CD14-positive monocyte (primary cell): ENCODE results near the gene ACTG1. TPM values are rescaled to one million over a fixed set of nuclear protein-coding genes. Genes with fewer than 3 reads are reported as not detected.
A peak's percentile ranks its signal among the peaks of the same experiment; 100 is the strongest.

Experiments used
- DNase-seq, 3 donors: peaks; one replicate each; pipeline ENCODE4 v3.0.0-alpha.2; 2011 to 2022
- H2AFZ ChIP-seq: 2 replicates; pipeline ENCODE4 v1.6.0; 2012; ENCODE audit warnings: mild to moderate bottlenecking, low read depth, low read length, inconsistent platforms; ENCODE audit not compliant: insufficient read depth, poor library complexity, severe bottlenecking
- H3K27ac ChIP-seq, 2 donors: 1 replicate in 1 of 2; 2 replicates in 1 of 2; pipeline ENCODE4 v1.5.1; 2012 to 2013; ENCODE audit warnings: low read length in 2 of 2, control low read depth in 1 of 2, inconsistent platforms in 1 of 2, low read depth in 1 of 2, mild to moderate bottlenecking in 1 of 2
- H3K27me3 ChIP-seq, 2 donors: one replicate each; pipeline versions ENCODE4 v1.6.0 to v1.6.1; 2011 to 2013; ENCODE audit warnings: low read length in 2 of 2; ENCODE audit not compliant: control insufficient read depth in 2 of 2, insufficient read depth in 2 of 2
- H3K36me3 ChIP-seq, 2 donors: replicated peaks in 1 of 2; 1 replicate in 1 of 2; 2 replicates in 1 of 2; pipeline versions ENCODE4 v1.5.1 to v1.6.1; 2012 to 2013; ENCODE audit warnings: low read length in 2 of 2, control low read depth in 1 of 2, inconsistent platforms in 1 of 2, mild to moderate bottlenecking in 1 of 2; ENCODE audit not compliant: insufficient read depth in 2 of 2, control insufficient read depth in 1 of 2
- H3K4me1 ChIP-seq, 2 donors: 1 replicate in 1 of 2; 2 replicates in 1 of 2; pipeline versions ENCODE4 v1.5.1 to v1.6.1; 2012 to 2013; ENCODE audit warnings: low read length in 2 of 2, control low read depth in 1 of 2, inconsistent platforms in 1 of 2, mild to moderate bottlenecking in 1 of 2, moderate library complexity in 1 of 2; ENCODE audit not compliant: insufficient read depth in 2 of 2, control insufficient read depth in 1 of 2
- H3K4me2 ChIP-seq: replicated peaks from 2 replicates; pipeline ENCODE3; 2012; ENCODE audit warnings: low read length, moderate library complexity, mild to moderate bottlenecking; ENCODE audit not compliant: poor library complexity, severe bottlenecking; ENCODE audit errors: extremely low read depth
- H3K4me3 ChIP-seq, 3 experiments: fragments of 200-600 bp in 1 of 3; sonication (generic) in 1 of 3; replicated peaks in 1 of 3; 1 replicate in 2 of 3; 2 replicates in 1 of 3; pipeline ENCODE4 v1.5.1; 2011 to 2013; ENCODE audit warnings: low read length in 3 of 3, mild to moderate bottlenecking in 3 of 3, control low read depth in 2 of 3, low read depth in 2 of 3, inconsistent platforms in 1 of 3, moderate library complexity in 1 of 3
- H3K79me2 ChIP-seq: 2 replicates; pipeline ENCODE4 v1.6.0; 2012; ENCODE audit warnings: mild to moderate bottlenecking, control low read depth, inconsistent platforms, low read length, moderate library complexity; ENCODE audit not compliant: insufficient read depth
- H3K9ac ChIP-seq: 2 replicates; pipeline ENCODE4 v1.6.0; 2017; ENCODE audit warnings: low read length, mild to moderate bottlenecking; ENCODE audit not compliant: insufficient read depth, poor library complexity, severe bottlenecking
- H3K9me3 ChIP-seq, 2 donors: replicated peaks in 1 of 2; 1 replicate in 1 of 2; 2 replicates in 1 of 2; pipeline versions ENCODE4 v1.5.1 to v1.6.1; 2012 to 2013; ENCODE audit warnings: low read length in 2 of 2, control low read depth in 1 of 2; ENCODE audit not compliant: control insufficient read depth in 1 of 2, insufficient read depth in 1 of 2
- H4K20me1 ChIP-seq: 2 replicates; pipeline ENCODE4 v1.6.0; 2012; ENCODE audit warnings: mild to moderate bottlenecking, low read length, control low read depth, moderate library complexity; ENCODE audit not compliant: insufficient read depth
- H3K27ac Mint-ChIP-seq, 7 donors: one replicate each; pipeline ENCODE4 v1.8.0; 2020; ENCODE audit warnings: mild to moderate bottlenecking in 7 of 7, mixed read lengths in 7 of 7, moderate library complexity in 6 of 7, inconsistent platforms in 2 of 7
- H3K27me3 Mint-ChIP-seq, 3 donors: one replicate each; pipeline ENCODE4 v1.8.0; 2021 to 2022; ENCODE audit warnings: low read depth in 3 of 3, mild to moderate bottlenecking in 3 of 3, mixed read lengths in 3 of 3, moderate library complexity in 3 of 3, inconsistent platforms in 1 of 3
- H3K36me3 Mint-ChIP-seq, 2 donors: one replicate each; pipeline ENCODE4 v1.8.0; 2020; ENCODE audit warnings: mixed read lengths in 2 of 2, inconsistent platforms in 1 of 2, mild to moderate bottlenecking in 1 of 2
- H3K4me1 Mint-ChIP-seq: one replicate; pipeline ENCODE4 v1.8.0; 2020; ENCODE audit warnings: mild to moderate bottlenecking, mixed read lengths
- H3K4me3 Mint-ChIP-seq, 2 donors: one replicate each; pipeline ENCODE4 v1.8.0; 2020; ENCODE audit warnings: mild to moderate bottlenecking in 2 of 2, mixed read lengths in 2 of 2, moderate library complexity in 1 of 2
- H3K9me3 Mint-ChIP-seq, 7 donors: one replicate each; pipeline ENCODE4 v1.8.0; 2020 to 2022; ENCODE audit warnings: mixed read lengths in 7 of 7, mild to moderate bottlenecking in 6 of 7, moderate library complexity in 6 of 7, inconsistent platforms in 2 of 7
- WGBS: methylation state at CpG from one replicate; pipeline ENCODE4 v1.1.5; 2013; ENCODE audit warnings: missing lambda C conversion rate; ENCODE audit not compliant: insufficient coverage; 5-methylcytosine and 5-hydroxymethylcytosine counted together
- intact Hi-C, 2 donors: fragments of 100-400 bp; cut with micrococcal nuclease; formaldehyde crosslinking; loops; one replicate each; pipeline versions ENCODE4 v1.15.0 to v1.15.1; 2023
- polyA plus RNA-seq, 3 donors: library from polyadenylated mRNA; depleted of rRNA in 1 of 3; unstranded in 2 of 3; stranded (reverse) in 1 of 3; fragments of 300-500 nt in 2 of 3; fragments of >200 nt in 1 of 3; fragmentation: Illumina TruSeq in 2 of 3; gene quantifications; 1 replicate in 2 of 3; 2 replicates in 1 of 3; pipeline ENCODE4 v1.2.3, GENCODE V29; 2012 to 2021
- TF ChIP-seq, protein P1 (sequence below): fragments of 200-600 bp; IDR thresholded peaks from one replicate; pipeline ENCODE4 v1.8.0; 2022; ENCODE audit warnings: antibody characterized with exemption, mild to moderate bottlenecking

Gene ACTG1
- polyA plus RNA-seq, 3 donors, result 1,133 to 3,195 (median 1,620) TPM

DNA sequence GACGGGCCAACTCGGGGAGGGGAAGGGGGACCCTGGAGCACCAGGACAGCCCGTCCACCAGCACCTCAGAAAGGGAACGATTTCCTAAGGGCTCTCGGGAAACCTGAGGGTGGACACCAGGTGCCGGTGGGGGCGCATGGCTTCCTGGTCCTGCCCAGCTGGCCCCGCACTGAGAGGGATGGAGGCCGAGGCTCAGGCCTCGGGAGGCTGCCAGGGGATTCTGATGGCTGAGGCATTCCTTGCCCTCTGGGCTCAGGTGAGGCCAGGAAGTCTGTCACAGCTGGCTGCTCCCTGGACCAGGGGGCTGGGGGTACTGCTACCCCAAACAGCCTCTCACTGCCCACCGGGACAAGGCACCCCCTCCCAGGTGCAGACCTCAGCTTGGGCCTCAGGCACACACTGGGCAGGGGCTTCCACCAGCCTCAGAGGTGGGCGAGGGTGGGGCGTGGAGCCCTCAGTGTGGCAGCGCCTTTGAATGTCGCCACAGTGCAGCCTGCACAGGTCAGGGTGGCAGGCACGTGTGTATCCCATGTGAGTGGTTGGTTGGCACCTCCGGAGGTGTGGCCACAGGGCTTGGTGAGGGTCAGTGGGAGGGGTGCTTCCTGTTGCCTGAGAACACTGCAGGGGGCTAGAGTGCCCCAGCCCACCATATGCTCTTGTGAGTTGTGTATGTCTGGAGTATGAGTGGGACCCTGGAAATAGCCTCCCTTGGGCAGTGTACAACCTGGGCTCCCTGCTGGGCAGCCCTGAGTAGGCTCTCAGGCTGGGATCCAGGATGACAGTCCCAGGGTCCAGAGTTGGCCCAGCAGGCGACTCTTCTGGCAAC is 11.7 kb upstream of the ACTG1 start:
- H3K9me3 ChIP-seq, result no peaks in the 10 kb centered on the region
- peaks cover 0 to 54% of the 10 kb centered on the region in 2 donors for H3K27me3 ChIP-seq
- peaks cover 26 to 81% (median 61%) of the 10 kb centered on the region in 3 donors for H3K27me3 Mint-ChIP-seq
- intact Hi-C loops, result no loop called here
- TF ChIP-seq, protein P1, sequence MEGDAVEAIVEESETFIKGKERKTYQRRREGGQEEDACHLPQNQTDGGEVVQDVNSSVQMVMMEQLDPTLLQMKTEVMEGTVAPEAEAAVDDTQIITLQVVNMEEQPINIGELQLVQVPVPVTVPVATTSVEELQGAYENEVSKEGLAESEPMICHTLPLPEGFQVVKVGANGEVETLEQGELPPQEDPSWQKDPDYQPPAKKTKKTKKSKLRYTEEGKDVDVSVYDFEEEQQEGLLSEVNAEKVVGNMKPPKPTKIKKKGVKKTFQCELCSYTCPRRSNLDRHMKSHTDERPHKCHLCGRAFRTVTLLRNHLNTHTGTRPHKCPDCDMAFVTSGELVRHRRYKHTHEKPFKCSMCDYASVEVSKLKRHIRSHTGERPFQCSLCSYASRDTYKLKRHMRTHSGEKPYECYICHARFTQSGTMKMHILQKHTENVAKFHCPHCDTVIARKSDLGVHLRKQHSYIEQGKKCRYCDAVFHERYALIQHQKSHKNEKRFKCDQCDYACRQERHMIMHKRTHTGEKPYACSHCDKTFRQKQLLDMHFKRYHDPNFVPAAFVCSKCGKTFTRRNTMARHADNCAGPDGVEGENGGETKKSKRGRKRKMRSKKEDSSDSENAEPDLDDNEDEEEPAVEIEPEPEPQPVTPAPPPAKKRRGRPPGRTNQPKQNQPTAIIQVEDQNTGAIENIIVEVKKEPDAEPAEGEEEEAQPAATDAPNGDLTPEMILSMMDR, result no peak
- no peaks in the 10 kb centered on the region for H3K36me3 ChIP-seq
- no peak overlapping the region for H3K4me3 Mint-ChIP-seq
- peaks cover 12 to 20% of the 10 kb centered on the region in 2 donors for H3K4me1 ChIP-seq
- H3K9me3 Mint-ChIP-seq, result no peaks in the 10 kb centered on the region
- no peak for DNase-seq
- H3K36me3 Mint-ChIP-seq, result no peaks in the 10 kb centered on the region
- H2AFZ ChIP-seq, result no peak overlapping the region
- no peak overlapping the region for H3K4me2 ChIP-seq
- no peak overlapping the region for H3K4me3 ChIP-seq
- H4K20me1 ChIP-seq, result no peaks in the 10 kb centered on the region
- WGBS, result 85% methylated on average over 16 of the region's 18 CpGs
- no peak overlapping the region for H3K27ac Mint-ChIP-seq
- peaks cover 6% of the 10 kb centered on the region for H3K4me1 Mint-ChIP-seq
- H3K27ac ChIP-seq, result no peak overlapping the region
- H3K9ac ChIP-seq, result no peak overlapping the region
- H3K79me2 ChIP-seq, result no peaks in the 10 kb centered on the region

DNA sequence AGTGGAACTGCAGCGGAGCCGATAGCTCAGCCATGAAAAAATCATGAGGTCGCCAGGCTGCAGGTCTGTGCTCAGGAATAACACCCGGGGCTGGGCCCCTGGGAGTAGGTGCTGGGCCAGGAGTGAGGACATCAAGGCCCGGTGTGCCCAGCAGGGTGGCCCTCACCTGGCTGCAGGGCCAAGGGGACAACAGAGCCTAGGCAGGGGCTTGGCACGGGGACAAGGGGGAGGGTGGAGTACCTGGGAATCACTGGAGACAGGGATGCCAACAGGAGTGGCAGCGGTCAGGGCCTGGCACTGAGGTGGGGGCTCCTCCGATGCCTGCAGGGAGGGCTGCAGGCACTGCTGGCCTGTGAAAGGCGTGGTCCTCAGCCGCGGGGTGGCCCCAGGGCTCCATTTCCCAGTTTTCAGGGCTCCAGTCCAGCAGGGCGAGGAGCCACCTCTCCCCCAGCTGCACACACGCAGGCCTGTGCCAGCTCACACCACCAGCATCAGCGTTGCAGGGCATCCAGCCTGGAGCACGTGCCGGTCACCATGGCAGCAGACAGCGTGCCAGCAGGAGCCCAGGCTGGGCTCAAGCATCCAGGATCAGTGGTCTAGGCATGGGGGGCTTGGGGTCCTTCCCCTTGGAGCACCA is 10.9 kb upstream of the ACTG1 start:
- Histone ChIP-seq H4K20me1 (no peaks in the 10 kb centered on the region), H3K79me2 (no peaks in the 10 kb centered on the region), H3K4me2 (no peak overlapping the region), H2AFZ (no peak overlapping the region), H3K4me3 (no peak overlapping the region), H3K9me3 (no peaks in the 10 kb centered on the region), H3K27me3 (peaks cover 0 to 49% of the 10 kb centered on the region in 2 donors), H3K27ac (no peak overlapping the region), H3K4me1 (peaks cover 19 to 28% of the 10 kb centered on the region in 2 donors), H3K36me3 (no peaks in the 10 kb centered on the region), H3K9ac (no peak overlapping the region)
- DNase-seq, result no peak
- TF ChIP-seq, protein P1, result peak; percentile 58
- H3K36me3 Mint-ChIP-seq, result no peaks in the 10 kb centered on the region
- WGBS, result 61% methylated on average over 16 of the region's 17 CpGs
- peaks cover 22 to 73% (median 56%) of the 10 kb centered on the region in 3 donors for H3K27me3 Mint-ChIP-seq
- peaks cover 9% of the 10 kb centered on the region for H3K4me1 Mint-ChIP-seq
- peak overlapping the region in 1 of 2 donors; percentile 30 for H3K4me3 Mint-ChIP-seq
- intact Hi-C loops, result no loop called here
- no peaks in the 10 kb centered on the region for H3K9me3 Mint-ChIP-seq
- H3K27ac Mint-ChIP-seq, result no peak overlapping the region
